ENCODE data around the gene BICC1.

Gene BICC1

GRCh38 chr10:58747687-58748086 is 235.0 kb downstream of the BICC1 start:
- DNase-seq (ENCODE audit: low read depth): no peak

- DNase-seq (ENCODE audit: low read depth): no peak
Observed at GRCh38 chr10:58752665-58753064, 240.0 kb downstream of the BICC1 start.

- no peak for DNase-seq (ENCODE audit: low read depth)
Observed at GRCh38 chr10:58753425-58753824, 240.8 kb downstream of the BICC1 start.

GRCh38 chr10:58754469-58755339 is 242.0 kb downstream of the BICC1 start:
- DNase-seq (ENCODE audit: low read depth): no peak

GRCh38 chr10:58755340-58755610 is 242.6 kb downstream of the BICC1 start:
- no peak for DNase-seq (ENCODE audit: low read depth)

- DNase-seq (ENCODE audit: low read depth): no peak
Observed at GRCh38 chr10:58755677-58756076, 243.0 kb downstream of the BICC1 start.

GRCh38 chr10:58756130-58756719 is 243.6 kb downstream of the BICC1 start:
- no peak for DNase-seq (ENCODE audit: low read depth)

GRCh38 chr10:58757352-58758065 is 244.8 kb downstream of the BICC1 start:
- no peak for DNase-seq (ENCODE audit: low read depth)

- no peak for DNase-seq (ENCODE audit: low read depth)
Observed at GRCh38 chr10:58758321-58758720, 245.6 kb downstream of the BICC1 start.

- no peak for DNase-seq (ENCODE audit: low read depth)
Observed at GRCh38 chr10:58764087-58764747, 251.5 kb downstream of the BICC1 start.

- DNase-seq (ENCODE audit: low read depth): no peak
Observed at GRCh38 chr10:58765910-58766309, 253.2 kb downstream of the BICC1 start.

GRCh38 chr10:58767652-58768051 is 255.0 kb downstream of the BICC1 start:
- no peak for DNase-seq (ENCODE audit: low read depth)

GRCh38 chr10:58771863-58772262 is 259.2 kb downstream of the BICC1 start:
- no peak for DNase-seq (ENCODE audit: low read depth)

- no peak for DNase-seq (ENCODE audit: low read depth)
Observed at GRCh38 chr10:58772758-58773157, 260.1 kb downstream of the BICC1 start.

GRCh38 chr10:58773341-58773740 is 260.7 kb downstream of the BICC1 start:
- DNase-seq (ENCODE audit: low read depth): no peak

GRCh38 chr10:58773944-58774343 is 261.3 kb downstream of the BICC1 start:
- no peak for DNase-seq (ENCODE audit: low read depth)

GRCh38 chr10:58775960-58776567 is 263.4 kb downstream of the BICC1 start:
- DNase-seq (ENCODE audit: low read depth): no peak

GRCh38 chr10:58776568-58777318 is 264.1 kb downstream of the BICC1 start:
- no peak for DNase-seq (ENCODE audit: low read depth)

- no peak for DNase-seq (ENCODE audit: low read depth)
Observed at GRCh38 chr10:58778966-58779365, 266.3 kb downstream of the BICC1 start.

- DNase-seq (ENCODE audit: low read depth): no peak
Observed at GRCh38 chr10:58779594-58779993, 266.9 kb downstream of the BICC1 start.

GRCh38 chr10:58780476-58780875 is 267.8 kb downstream of the BICC1 start:
- no peak for DNase-seq (ENCODE audit: low read depth)

Data from activated T-cell treated with anti-CD3 and anti-CD28 coated beads for 24 hours (primary cell).